Small intestine (tissue), 7 donors: Measurements from ENCODE around the gene CES3. TPM values are rescaled to one million over a fixed set of nuclear protein-coding genes. Genes with fewer than 3 reads are reported as not detected.

Experiments used
- DNase-seq, 2 donors: peaks; one replicate each; pipeline versions ENCODE4 v3.0.0 to v3.0.0-alpha.2; 2013
- FAIRE-seq: peaks from 2 replicates; lab custom pipeline; 2012; peaks lifted over from hg19 to GRCh38; lab: Jason Lieb, UNC
- H3K27ac ChIP-seq, 3 donors: one replicate each; pipeline ENCODE4 v1.5.1; 2013; ENCODE audit warnings: low read length in 2 of 3, mild to moderate bottlenecking in 2 of 3, control low read depth in 1 of 3, inconsistent platforms in 1 of 3, low read depth in 1 of 3, moderate library complexity in 1 of 3
- H3K27me3 ChIP-seq, 3 donors: one replicate each; pipeline ENCODE4 v1.6.1; 2013; ENCODE audit warnings: low read length in 3 of 3, inconsistent platforms in 1 of 3; ENCODE audit not compliant: control insufficient read depth in 3 of 3, insufficient read depth in 3 of 3
- H3K36me3 ChIP-seq, 3 donors: one replicate each; pipeline ENCODE4 v1.6.1; 2013; ENCODE audit warnings: low read length in 3 of 3, inconsistent platforms in 1 of 3, low read depth in 1 of 3, mild to moderate bottlenecking in 1 of 3, moderate library complexity in 1 of 3; ENCODE audit not compliant: control insufficient read depth in 3 of 3, insufficient read depth in 2 of 3
- H3K4me1 ChIP-seq, 3 donors: one replicate each; pipeline ENCODE4 v1.6.1; 2013; ENCODE audit warnings: low read length in 2 of 3, inconsistent platforms in 1 of 3, low read depth in 1 of 3, mild to moderate bottlenecking in 1 of 3, moderate library complexity in 1 of 3; ENCODE audit not compliant: control insufficient read depth in 3 of 3, insufficient read depth in 2 of 3
- H3K4me3 ChIP-seq, 3 donors: one replicate each; pipeline ENCODE4 v1.5.1; 2013; ENCODE audit warnings: low read length in 3 of 3, control low read depth in 1 of 3, inconsistent platforms in 1 of 3, low read depth in 1 of 3, mild to moderate bottlenecking in 1 of 3, moderate library complexity in 1 of 3
- H3K9me3 ChIP-seq, 2 donors: one replicate each; pipeline ENCODE4 v1.6.1; 2013; ENCODE audit warnings: low read depth in 1 of 2, low read length in 1 of 2; ENCODE audit not compliant: control insufficient read depth in 2 of 2, insufficient read depth in 1 of 2
- WGBS, 3 donors: extraction: QIAGEN DNeasy Blood & Tissue Kit; methylation state at CpG; one replicate each; pipeline ENCODE4 v1.1.7; 2013; 5-methylcytosine and 5-hydroxymethylcytosine counted together
- polyA plus RNA-seq, 4 donors: library from polyadenylated mRNA; stranded (reverse) in 3 of 4; unstranded in 1 of 4; fragments of 200-250 nt in 3 of 4; fragments of 120-200 nt in 1 of 4; gene quantifications; one replicate each; pipeline versions ENCODE4 v1.2.1 to v1.2.3, GENCODE V29; 2013
- donor health status: healthy with polysubstance abuse.
- donor health status: control.
- donor health status: control.
- donor health status: Bipolar disorder and iron deficiency.
- donor health status: healthy.

Gene CES3
- polyA plus RNA-seq, 4 donors = 14.6 to 36.0 (median 24.3) TPM

DNA sequence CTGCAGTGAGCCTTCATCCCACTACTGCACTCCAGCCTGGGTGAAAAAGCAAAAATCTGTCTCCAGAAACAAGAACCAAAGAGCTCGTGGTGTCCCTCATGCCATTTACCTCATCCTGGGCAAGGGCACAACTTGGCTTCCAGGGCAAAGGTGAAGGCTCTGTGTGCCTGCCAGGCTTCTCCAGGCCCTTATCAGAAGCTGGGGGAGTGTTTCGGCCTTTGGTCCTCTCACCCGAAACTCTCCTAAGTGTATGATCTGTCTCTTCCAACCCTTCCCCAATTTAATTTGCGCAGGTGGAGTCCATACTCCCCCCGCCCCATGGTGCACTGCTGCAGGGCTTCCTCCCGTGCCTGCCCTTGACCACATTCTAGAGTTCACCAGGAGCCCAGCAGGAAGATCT lies 24.6 kb upstream of the CES3 start:
- Histone ChIP-seq H3K9me3 (no peaks in the 10 kb centered on the region), H3K27me3 (no peaks in the 10 kb centered on the region), H3K27ac (peak overlapping the region; percentile 88 to 92 (median 91)), H3K36me3 (peaks cover 14 to 72% (median 26%) of the 10 kb centered on the region in 3 donors), H3K4me3 (peak overlapping the region in 2 of 3 donors; percentile 80 to 91), H3K4me1 (peaks cover 0 to 51% (median 9%) of the 10 kb centered on the region in 3 donors)
- 25 to 66% (median 33%) methylated on average over 6 of the region's 6 CpGs for WGBS, 3 donors
- FAIRE-seq (no peak), DNase-seq (peak; percentile 60 to 93)

DNA sequence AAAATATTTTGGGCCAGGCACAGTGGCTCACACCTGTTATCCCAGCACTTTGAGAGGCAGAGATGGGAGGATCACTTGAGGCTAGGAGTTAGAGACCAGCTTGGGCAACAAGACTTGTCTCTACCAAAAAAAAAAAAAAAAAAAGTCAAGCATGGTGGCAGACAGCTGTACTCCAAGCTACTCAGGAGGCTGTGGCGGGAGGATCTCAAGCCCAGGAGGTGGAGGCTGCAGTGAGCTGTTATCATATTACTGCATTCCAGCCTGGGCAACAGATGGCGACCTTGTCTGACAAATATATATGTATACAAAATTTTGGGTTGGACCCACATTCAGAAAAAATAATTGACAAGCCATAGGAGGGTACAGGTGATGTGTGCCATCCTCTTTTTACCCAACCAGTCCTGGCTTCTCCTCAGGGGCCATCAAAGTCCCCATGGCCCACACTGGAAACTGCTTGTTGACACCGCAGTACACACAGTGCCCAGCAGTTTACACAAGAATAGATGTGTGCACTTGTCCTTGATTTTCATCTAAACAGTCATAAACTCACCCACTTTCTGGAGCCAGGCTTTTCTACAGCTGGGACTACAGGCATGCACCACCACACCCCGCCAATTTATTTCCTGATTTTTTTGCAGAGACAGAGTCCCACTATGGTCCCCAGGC lies 24.0 kb upstream of the CES3 start:
- H3K27ac ChIP-seq = peak overlapping the region; percentile 56 to 92 (median 88)
- H3K9me3 ChIP-seq = no peaks in the 10 kb centered on the region
- FAIRE-seq (no peak), DNase-seq (no peak)
- 43 to 74% (median 51%) methylated on average over 4 of the region's 4 CpGs for WGBS, 3 donors
- peaks cover 17 to 76% (median 32%) of the 10 kb centered on the region in 3 donors for H3K36me3 ChIP-seq
- H3K4me3 ChIP-seq = peak overlapping the region in 2 of 3 donors; percentile 30 to 80
- peaks cover 0 to 57% (median 9%) of the 10 kb centered on the region in 3 donors for H3K4me1 ChIP-seq
- H3K27me3 ChIP-seq = no peaks in the 10 kb centered on the region

DNA sequence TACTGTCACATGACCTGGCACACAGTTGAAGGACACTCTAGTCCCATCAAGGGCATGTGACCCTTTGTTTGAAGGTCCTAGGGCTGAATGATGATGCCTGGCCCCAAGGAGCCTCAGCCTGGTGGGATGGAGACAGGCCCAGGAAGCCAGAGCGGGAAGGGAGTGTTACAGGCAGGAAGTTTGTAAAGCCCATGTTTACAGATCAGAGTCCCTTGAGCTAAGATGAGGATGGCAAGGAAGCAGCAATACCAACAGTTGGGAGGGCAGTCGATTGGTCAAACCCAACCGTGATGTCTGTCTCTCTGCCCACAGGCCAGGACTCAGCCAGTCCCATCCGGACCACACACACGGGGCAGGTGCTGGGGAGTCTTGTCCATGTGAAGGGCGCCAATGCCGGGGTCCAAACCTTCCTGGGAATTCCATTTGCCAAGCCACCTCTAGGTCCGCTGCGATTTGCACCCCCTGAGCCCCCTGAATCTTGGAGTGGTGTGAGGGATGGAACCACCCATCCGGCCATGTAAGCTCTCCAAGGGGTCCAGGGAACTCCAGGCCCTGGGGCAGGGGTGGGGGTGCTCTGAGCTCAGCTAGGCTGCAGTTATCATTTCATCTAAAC lies 23.2 kb upstream of the CES3 start:
- no peak for FAIRE-seq
- H3K27me3 ChIP-seq = no peaks in the 10 kb centered on the region
- H3K9me3 ChIP-seq = no peaks in the 10 kb centered on the region
- peaks cover 25 to 76% (median 37%) of the 10 kb centered on the region in 3 donors for H3K36me3 ChIP-seq
- peaks cover 0 to 52% (median 9%) of the 10 kb centered on the region in 3 donors for H3K4me1 ChIP-seq
- WGBS, 3 donors = 74 to 85% (median 81%) methylated on average over 10 of the region's 10 CpGs
- peak overlapping the region; percentile 39 to 92 (median 56) for H3K27ac ChIP-seq
- H3K4me3 ChIP-seq = peak overlapping the region in 1 of 3 donors; percentile 30
- no peak for DNase-seq

DNA sequence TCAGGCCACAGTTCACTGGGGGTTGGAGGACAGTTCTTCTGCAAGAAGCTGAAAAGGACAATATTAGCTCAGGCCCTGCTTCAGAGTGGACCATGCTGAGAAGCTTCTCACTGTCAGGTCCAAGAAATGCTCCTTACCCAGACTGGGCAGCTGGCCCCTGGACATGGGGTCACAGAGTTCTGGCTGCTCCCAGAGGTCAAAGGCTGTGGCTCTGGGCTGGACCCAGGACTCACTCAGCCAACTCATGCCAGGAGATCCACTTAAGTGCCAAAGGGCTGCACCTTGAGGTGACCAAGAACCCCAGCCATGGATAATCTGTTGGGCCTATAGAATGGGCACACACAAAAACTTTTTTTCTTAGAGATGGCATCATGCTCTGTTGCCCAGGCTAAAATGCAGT lies 21.7 kb upstream of the CES3 start:
- no peak for FAIRE-seq
- Histone ChIP-seq H3K4me1 (peaks cover 0 to 43% (median 7%) of the 10 kb centered on the region in 3 donors), H3K36me3 (peaks cover 26 to 87% (median 48%) of the 10 kb centered on the region in 3 donors), H3K9me3 (no peaks in the 10 kb centered on the region), H3K4me3 (no peak overlapping the region), H3K27ac (peak overlapping the region in 1 of 3 donors; percentile 5), H3K27me3 (no peaks in the 10 kb centered on the region)
- DNase-seq = no peak

DNA sequence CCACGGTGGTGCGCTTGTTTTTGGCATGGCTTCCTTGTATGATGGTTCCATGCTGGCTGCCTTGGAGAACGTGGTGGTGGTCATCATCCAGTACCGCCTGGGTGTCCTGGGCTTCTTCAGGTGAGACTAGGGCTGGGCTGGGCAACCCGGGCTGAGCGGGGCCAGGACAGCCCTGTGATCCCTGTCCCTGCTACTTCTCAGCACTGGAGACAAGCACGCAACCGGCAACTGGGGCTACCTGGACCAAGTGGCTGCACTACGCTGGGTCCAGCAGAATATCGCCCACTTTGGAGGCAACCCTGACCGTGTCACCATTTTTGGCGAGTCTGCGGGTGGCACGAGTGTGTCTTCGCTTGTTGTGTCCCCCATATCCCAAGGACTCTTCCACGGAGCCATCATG lies 20.8 kb upstream of the CES3 start:
- H3K4me3 ChIP-seq = no peak overlapping the region
- H3K36me3 ChIP-seq = peaks cover 26 to 89% (median 48%) of the 10 kb centered on the region in 3 donors
- FAIRE-seq = no peak
- DNase-seq = no peak
- peaks cover 0 to 43% (median 7%) of the 10 kb centered on the region in 3 donors for H3K4me1 ChIP-seq
- no peaks in the 10 kb centered on the region for H3K27me3 ChIP-seq
- H3K27ac ChIP-seq = peak overlapping the region in 1 of 3 donors; percentile 57
- WGBS, 3 donors = 90 to 95% (median 91%) methylated on average over 16 of the region's 16 CpGs
- H3K9me3 ChIP-seq = no peaks in the 10 kb centered on the region

DNA sequence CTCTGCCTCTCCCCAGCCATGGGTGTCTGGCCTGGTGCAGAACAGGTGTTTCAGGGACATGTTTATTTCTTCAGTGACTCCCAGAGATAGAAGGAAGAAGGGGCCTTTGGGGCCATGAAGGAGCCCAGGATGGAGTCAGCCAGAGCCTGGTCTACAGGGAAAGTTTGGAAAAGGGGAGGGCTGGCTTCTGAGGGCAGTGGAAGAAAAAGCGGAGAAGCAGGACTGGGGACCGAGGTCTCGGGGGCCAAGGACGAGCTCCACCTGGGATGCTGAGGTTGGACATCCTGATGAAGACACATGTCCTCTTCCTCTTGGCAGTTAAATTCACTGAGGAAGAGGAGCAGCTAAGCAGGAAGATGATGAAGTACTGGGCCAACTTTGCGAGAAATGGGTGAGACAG lies 18.1 kb upstream of the CES3 start:
- no peak overlapping the region for H3K4me3 ChIP-seq
- FAIRE-seq (no peak), DNase-seq (no peak)
- peaks cover 0 to under 1% (median 0%) of the 10 kb centered on the region in 3 donors for H3K27me3 ChIP-seq
- peak overlapping the region in 1 of 3 donors; percentile 26 for H3K27ac ChIP-seq
- no peaks in the 10 kb centered on the region for H3K9me3 ChIP-seq
- 93 to 97% (median 95%) methylated on average over 5 of the region's 5 CpGs for WGBS, 3 donors
- peaks cover 25 to 65% (median 47%) of the 10 kb centered on the region in 3 donors for H3K36me3 ChIP-seq
- H3K4me1 ChIP-seq = peaks cover 0 to 29% (median 7%) of the 10 kb centered on the region in 3 donors

DNA sequence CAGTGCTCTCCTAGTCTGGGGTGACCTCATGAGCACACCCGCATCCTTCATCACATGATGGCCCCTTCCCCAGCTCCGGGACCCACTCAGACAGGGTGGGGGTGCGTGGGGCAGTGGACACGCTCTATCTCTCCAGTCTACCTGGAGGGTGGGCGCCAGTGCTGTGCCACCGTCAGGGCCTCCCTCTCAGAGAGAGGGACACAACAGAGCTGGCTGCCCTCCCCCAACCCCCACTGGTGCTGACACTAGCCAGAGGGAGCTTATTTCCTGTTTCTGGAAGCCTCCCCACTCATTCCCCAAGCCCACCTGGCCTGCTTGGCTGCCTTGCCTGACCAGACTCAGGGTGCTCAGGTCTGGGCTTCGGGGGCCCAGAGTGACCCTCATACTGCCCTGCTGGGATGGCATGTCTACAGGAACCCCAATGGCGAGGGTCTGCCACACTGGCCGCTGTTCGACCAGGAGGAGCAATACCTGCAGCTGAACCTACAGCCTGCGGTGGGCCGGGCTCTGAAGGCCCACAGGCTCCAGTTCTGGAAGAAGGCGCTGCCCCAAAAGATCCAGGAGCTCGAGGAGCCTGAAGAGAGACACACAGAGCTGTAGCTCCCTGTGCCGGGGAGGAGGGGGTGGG lies 17.5 kb upstream of the CES3 start:
- no peaks in the 10 kb centered on the region for H3K9me3 ChIP-seq
- FAIRE-seq (no peak), DNase-seq (no peak)

DNA sequence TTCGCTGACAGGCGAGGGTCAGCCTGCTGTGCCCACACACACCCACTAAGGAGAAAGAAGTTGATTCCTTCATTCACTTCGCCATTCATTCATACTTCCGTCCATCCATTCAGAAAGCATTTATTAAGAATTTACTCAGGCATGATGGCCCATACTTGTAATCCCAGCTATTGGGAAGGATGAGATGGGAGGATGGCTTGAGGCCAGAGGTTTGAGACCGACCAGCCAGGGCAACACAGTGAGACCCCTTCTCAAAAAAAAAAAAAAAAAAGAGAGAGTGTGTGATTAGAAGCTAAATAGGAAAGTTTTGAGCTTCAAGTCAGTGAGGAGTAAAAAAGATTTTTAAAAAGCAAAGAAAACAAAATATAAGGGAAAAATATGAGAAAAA lies 17.0 kb upstream of the CES3 start:
- Histone ChIP-seq H3K4me3 (no peak overlapping the region), H3K9me3 (no peaks in the 10 kb centered on the region), H3K36me3 (peaks cover 24 to 55% (median 42%) of the 10 kb centered on the region in 3 donors), H3K27ac (no peak overlapping the region), H3K27me3 (peaks cover 0 to 11% (median 0%) of the 10 kb centered on the region in 3 donors), H3K4me1 (peaks cover 0 to 30% (median 5%) of the 10 kb centered on the region in 3 donors)
- 84 to 88% (median 86%) methylated on average over 5 of the region's 5 CpGs for WGBS, 3 donors
- DNase-seq = no peak
- no peak for FAIRE-seq

More for the DNA sequence above, 17.5 kb upstream of the CES3 start:
- Histone ChIP-seq H3K4me3 (no peak overlapping the region), H3K27me3 (peaks cover 0 to 6% (median 0%) of the 10 kb centered on the region in 3 donors), H3K27ac (no peak overlapping the region), H3K4me1 (peaks cover 0 to 30% (median 5%) of the 10 kb centered on the region in 3 donors), H3K36me3 (peaks cover 24 to 60% (median 42%) of the 10 kb centered on the region in 3 donors)
- 86 to 93% (median 89%) methylated on average over 15 of the region's 15 CpGs for WGBS, 3 donors
